CD4-positive, alpha-beta T cell treated with Interleukin-2 at 100 ng/mL for 4 hours (primary cell): ENCODE results near the gene ATP1B1.
A peak's percentile ranks its signal among the peaks of the same experiment; 100 is the strongest.

Experiments used
- DNase-seq: peaks from one replicate; pipeline ENCODE4 v3.0.0-alpha.2; 2020; ENCODE audit warnings: low spot score

The ATP1B1 gene

GRCh38 chr1:169106095-169106920 lies at the start of gene ATP1B1:
Gene ATP1B1, plus strand, starts transcription at chr1:169106690. Its CDS starts 140 bp downstream, at chr1:169106830.
- DNase-seq: peak; percentile 79

- no peak for DNase-seq
These were observed 47.1 kb upstream of the ATP1B1 start for GRCh38 chr1:169059421-169059820.

GRCh38 chr1:169060043-169060722 lies 46.3 kb upstream of the ATP1B1 start:
- DNase-seq: no peak

- no peak for DNase-seq
These were observed 45.4 kb upstream of the ATP1B1 start for GRCh38 chr1:169060919-169061639.

GRCh38 chr1:169062152-169062551 lies 44.3 kb upstream of the ATP1B1 start:
- DNase-seq: no peak

GRCh38 chr1:169064103-169064502 lies 42.4 kb upstream of the ATP1B1 start:
- DNase-seq: no peak

- no peak for DNase-seq
These were observed 35.9 kb upstream of the ATP1B1 start for GRCh38 chr1:169070547-169070946.

GRCh38 chr1:169070958-169071357 lies 35.5 kb upstream of the ATP1B1 start:
- DNase-seq: no peak

GRCh38 chr1:169072945-169073725 lies 33.4 kb upstream of the ATP1B1 start:
- no peak for DNase-seq

GRCh38 chr1:169078163-169078883 lies 28.2 kb upstream of the ATP1B1 start:
- DNase-seq: no peak

GRCh38 chr1:169081503-169082123 lies 24.9 kb upstream of the ATP1B1 start:
- DNase-seq: no peak

GRCh38 chr1:169085911-169086310 lies 20.6 kb upstream of the ATP1B1 start:
- no peak for DNase-seq

GRCh38 chr1:169086603-169087455 lies 19.7 kb upstream of the ATP1B1 start:
- peak; percentile 31 for DNase-seq

GRCh38 chr1:169087876-169088275 lies 18.6 kb upstream of the ATP1B1 start:
- DNase-seq: no peak

GRCh38 chr1:169089776-169090175 lies 16.7 kb upstream of the ATP1B1 start:
- DNase-seq: no peak

- DNase-seq: no peak
These were observed 16.1 kb upstream of the ATP1B1 start for GRCh38 chr1:169090308-169090899.

- DNase-seq: no peak
These were observed 15.6 kb upstream of the ATP1B1 start for GRCh38 chr1:169090900-169091311.

GRCh38 chr1:169091480-169091941 lies 15.0 kb upstream of the ATP1B1 start:
- DNase-seq: no peak

GRCh38 chr1:169092399-169092798 lies 14.1 kb upstream of the ATP1B1 start:
- DNase-seq: no peak
